ENCODE results near the gene ARFIP1. TPM values are rescaled to one million over a fixed set of nuclear protein-coding genes. Genes with fewer than 3 reads are reported as not detected.

The ARFIP1 gene
- polyA plus RNA-seq, 3 donors = 6.8 to 23.5 (median 10.9) TPM

Other genes starting within 250 kb of the ARFIP1 start
- gene FBXW7, start 243.9 kb upstream of the ARFIP1 start, polyA plus RNA-seq = 10 to 100 TPM in 1 of 3 donors, 1 to 10 TPM in 2; 5.2 to 10.7 (median 7.1) TPM
- 1 to 10 TPM in 1 of 3 donors, under 1 TPM in 2; 0.12 to 1.0 (median 0.98) TPM for gene TMEM154, start 100.0 kb upstream of the ARFIP1 start, polyA plus RNA-seq
- gene TIGD4, start 224 bp upstream of the ARFIP1 start, polyA plus RNA-seq = under 1 TPM in 2 of 3 donors, not detected in 1; 0.07 to 0.09 TPM
- gene FHDC1, start 156.4 kb downstream of the ARFIP1 start, polyA plus RNA-seq = 1 to 10 TPM in 1 of 3 donors, under 1 TPM in 2; 0.61 to 1.5 (median 0.69) TPM